Spinal cord (tissue), 10 donors: ENCODE data around the gene TMEM121. TPM values are rescaled to one million over a fixed set of nuclear protein-coding genes. Genes with fewer than 3 reads are reported as not detected.
"Not testable (repeated sequence)": the region's sequence is repeated elsewhere in the genome, so short reads cannot be mapped to it uniquely, and the experiment has no call there.

ENCODE experiments used
- DNase-seq, 6 donors: peaks; one replicate each; pipeline versions ENCODE4 v3.0.0 to v3.0.0-alpha.2; 2013 to 2015; ENCODE audit warnings: low spot score in 6 of 6, low read depth in 4 of 6
- H3K27ac ChIP-seq: one replicate; pipeline ENCODE4 v1.5.1; 2013; ENCODE audit warnings: low read depth, low read length, control low read depth
- H3K27me3 ChIP-seq: one replicate; pipeline ENCODE4 v1.6.1; 2013; ENCODE audit warnings: low read length; ENCODE audit not compliant: control insufficient read depth, insufficient read depth
- H3K36me3 ChIP-seq: one replicate; pipeline ENCODE4 v1.6.1; 2013; ENCODE audit warnings: low read length; ENCODE audit not compliant: control insufficient read depth, insufficient read depth
- H3K4me1 ChIP-seq: one replicate; pipeline ENCODE4 v1.6.1; 2013; ENCODE audit warnings: low read length; ENCODE audit not compliant: control insufficient read depth, insufficient read depth
- H3K4me3 ChIP-seq: one replicate; pipeline ENCODE4 v1.5.1; 2013; ENCODE audit warnings: low read depth, low read length, control low read depth
- H3K9me3 ChIP-seq: one replicate; pipeline ENCODE4 v1.6.1; 2013; ENCODE audit warnings: low read length; ENCODE audit not compliant: control insufficient read depth, insufficient read depth
- WGBS: methylation state at CpG from one replicate; pipeline ENCODE4 v1.1.5; 2013; ENCODE audit warnings: missing lambda C conversion rate; ENCODE audit not compliant: insufficient coverage; 5-methylcytosine and 5-hydroxymethylcytosine counted together
- polyA plus RNA-seq, 2 donors: library from polyadenylated mRNA; unstranded; fragments of 120-200 nt; gene quantifications; one replicate each; pipeline ENCODE4 v1.2.1, GENCODE V29; 2013; ENCODE audit not compliant: insufficient read length in 2 of 2
- total RNA-seq, 2 donors: library from RNA; depleted of rRNA in 1 of 2; stranded (reverse); fragments of 120-200 nt in 1 of 2; fragments of >200 nt in 1 of 2; gene quantifications; one replicate each; pipeline versions ENCODE4 v1.2.3 to v1.2.4, GENCODE V29; 2013 to 2014
- donor health status: healthy.

TMEM121 gene
- total and polyA plus RNA-seq, 4 donors = 11.7 to 27.1 (median 18.1) TPM

- Histone ChIP-seq H3K4me3 (no peak overlapping the region), H3K4me1 (peaks cover 8% of the 10 kb centered on the region), H3K9me3 (no peaks in the 10 kb centered on the region), H3K27ac (no peak overlapping the region), H3K27me3 (no peaks in the 10 kb centered on the region), H3K36me3 (no peaks in the 10 kb centered on the region)
- DNase-seq = no peak
- 86% methylated on average over 17 of the region's 19 CpGs for WGBS
Observed at GRCh38 chr14:105541218-105541875, 15.0 kb downstream of the TMEM121 start.

- H3K4me1 ChIP-seq, H3K9me3 ChIP-seq, H3K36me3 ChIP-seq, H3K27ac ChIP-seq, H3K27me3 ChIP-seq, H3K4me3 ChIP-seq, DNase-seq: not testable (repeated sequence)
- no CpG with 5 or more reads among the region's 1 CpG for WGBS
Observed at GRCh38 chr14:105545676-105546075, 19.3 kb downstream of the TMEM121 start.

DNA sequence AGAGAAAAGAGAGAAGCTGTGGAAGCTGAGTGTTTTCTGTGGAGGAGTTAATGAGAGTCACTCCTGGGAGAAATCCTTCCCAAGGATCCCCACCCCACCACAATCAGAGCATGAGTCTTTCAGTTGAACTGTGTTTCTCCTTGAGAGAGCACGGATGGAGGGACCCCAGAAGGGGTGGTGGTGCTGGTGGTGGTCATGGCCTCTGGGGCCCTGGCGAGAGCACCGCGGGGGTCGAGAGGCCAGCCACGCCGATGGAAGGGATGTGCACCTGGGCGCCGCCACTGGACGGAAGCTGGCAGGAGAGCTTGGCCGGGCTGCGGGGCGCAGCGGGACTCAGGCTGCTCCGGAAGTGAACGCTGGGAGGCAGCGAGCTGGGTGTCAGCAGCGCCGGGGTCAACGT lies 20.0 kb downstream of the TMEM121 start:
- not testable (repeated sequence) for H3K4me3 ChIP-seq, H3K27me3 ChIP-seq, DNase-seq, H3K9me3 ChIP-seq, H3K27ac ChIP-seq, H3K36me3 ChIP-seq, H3K4me1 ChIP-seq
- WGBS = no CpG with 5 or more reads among the region's 20 CpGs

DNA sequence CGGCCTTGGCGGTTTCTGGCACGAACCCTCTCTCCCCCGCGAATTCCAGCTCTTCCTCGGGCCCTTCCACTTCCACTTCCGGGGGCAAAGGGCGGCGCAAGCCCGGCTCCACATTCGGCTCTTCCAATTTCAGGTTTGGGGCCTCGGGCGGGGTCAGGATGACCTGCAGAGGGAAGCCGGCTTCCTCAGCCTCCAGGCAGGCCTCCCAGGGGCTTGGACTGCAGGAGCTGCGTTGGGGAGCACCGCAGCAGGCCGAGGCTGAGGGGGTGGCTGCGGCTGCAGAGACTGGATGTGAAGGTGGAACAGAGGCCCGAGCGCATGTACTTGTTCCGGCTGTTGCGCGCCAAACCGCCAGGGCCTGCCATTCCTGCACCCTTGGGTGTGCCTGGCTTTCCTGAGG lies 20.7 kb downstream of the TMEM121 start:
- H3K9me3 ChIP-seq, H3K4me3 ChIP-seq, H3K27ac ChIP-seq, H3K4me1 ChIP-seq, H3K27me3 ChIP-seq, DNase-seq, H3K36me3 ChIP-seq: not testable (repeated sequence)
- WGBS = 97% methylated on average over 7 of the region's 24 CpGs

DNA sequence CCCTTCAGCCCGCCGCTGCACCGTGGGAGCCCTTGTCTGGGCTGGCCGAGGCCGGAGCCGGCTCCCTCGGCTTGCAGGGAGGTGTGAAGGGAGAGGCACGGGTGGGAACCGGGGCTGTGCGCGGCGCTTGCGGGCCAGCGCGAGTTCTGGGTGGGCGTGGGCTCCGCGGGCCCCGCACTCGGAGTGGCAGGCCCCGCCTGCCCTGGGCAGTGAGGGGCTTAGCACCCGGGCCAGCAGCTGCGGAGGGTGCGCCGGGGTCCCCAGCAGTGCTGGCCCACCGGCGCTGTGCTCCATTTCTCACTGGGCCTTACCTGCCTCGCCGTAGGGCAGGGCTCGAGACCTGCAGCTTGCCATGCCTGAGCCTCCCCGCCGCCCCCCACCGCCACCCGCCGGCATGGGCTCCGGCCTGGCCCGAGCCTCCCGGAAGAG lies 21.4 kb downstream of the TMEM121 start:
- 94% methylated on average over 38 of the region's 38 CpGs for WGBS
- DNase-seq = no peak
- no peak overlapping the region for H3K27ac ChIP-seq
- no peaks in the 10 kb centered on the region for H3K9me3 ChIP-seq
- no peaks in the 10 kb centered on the region for H3K4me1 ChIP-seq
- H3K36me3 ChIP-seq = no peaks in the 10 kb centered on the region
- no peaks in the 10 kb centered on the region for H3K27me3 ChIP-seq
- no peak overlapping the region for H3K4me3 ChIP-seq

DNA sequence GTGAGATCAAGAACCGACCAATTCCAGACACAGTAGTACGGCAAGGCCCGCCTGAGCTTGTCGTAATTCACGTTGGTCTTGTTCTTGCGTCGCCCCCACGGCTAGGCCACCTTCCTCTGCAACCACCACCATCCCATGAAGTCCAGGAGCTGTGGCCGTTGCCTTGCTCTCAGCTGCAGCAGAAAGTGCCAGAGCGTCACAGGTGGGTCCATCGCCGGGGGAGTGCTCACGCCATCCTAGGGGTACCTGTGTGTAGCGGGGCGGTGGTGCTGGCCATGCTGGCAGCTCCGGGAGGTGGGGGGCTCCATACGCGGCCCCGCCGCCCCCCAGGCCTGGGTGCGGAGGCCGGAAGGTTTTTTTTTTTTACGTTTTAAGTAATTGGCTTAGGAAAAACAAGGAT lies 23.1 kb downstream of the TMEM121 start:
- H3K4me1 ChIP-seq = no peaks in the 10 kb centered on the region
- no peak for DNase-seq
- no peaks in the 10 kb centered on the region for H3K9me3 ChIP-seq
- WGBS = 89% methylated on average over 23 of the region's 23 CpGs
- H3K4me3 ChIP-seq = no peak overlapping the region
- H3K27ac ChIP-seq = no peak overlapping the region
- no peaks in the 10 kb centered on the region for H3K27me3 ChIP-seq
- no peaks in the 10 kb centered on the region for H3K36me3 ChIP-seq

- no peak overlapping the region for H3K27ac ChIP-seq
- H3K27me3 ChIP-seq = no peaks in the 10 kb centered on the region
- 81% methylated on average over 6 of the region's 6 CpGs for WGBS
- H3K36me3 ChIP-seq = no peaks in the 10 kb centered on the region
- DNase-seq = no peak
- H3K4me1 ChIP-seq = no peaks in the 10 kb centered on the region
- H3K9me3 ChIP-seq = no peaks in the 10 kb centered on the region
- H3K4me3 ChIP-seq = no peak overlapping the region
Observed at GRCh38 chr14:105554022-105554421, 27.6 kb downstream of the TMEM121 start.

DNA sequence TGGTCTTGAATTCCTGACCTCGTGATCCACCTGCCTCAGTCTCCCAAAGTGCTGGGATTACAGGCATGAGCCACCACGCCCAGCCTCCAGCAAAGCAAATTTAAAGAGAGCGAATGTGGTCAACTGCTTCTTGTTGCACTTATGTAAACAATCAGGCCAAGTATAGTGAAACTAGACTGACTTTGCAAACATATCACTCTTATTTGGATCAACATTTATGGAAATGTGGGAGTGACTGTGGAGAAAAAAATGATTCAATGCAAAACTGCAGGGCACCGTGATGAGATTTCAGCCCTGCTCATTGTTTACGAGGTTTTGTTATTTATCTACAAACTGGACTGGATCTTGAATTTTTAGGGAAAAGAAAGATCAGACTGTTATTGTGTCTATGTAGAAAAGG lies 28.1 kb downstream of the TMEM121 start:
- H3K27me3 ChIP-seq = no peaks in the 10 kb centered on the region
- no peaks in the 10 kb centered on the region for H3K9me3 ChIP-seq
- H3K27ac ChIP-seq = no peak overlapping the region
- no peaks in the 10 kb centered on the region for H3K36me3 ChIP-seq
- WGBS = 67% methylated on average over 3 of the region's 5 CpGs
- no peak overlapping the region for H3K4me3 ChIP-seq
- no peak for DNase-seq
- no peaks in the 10 kb centered on the region for H3K4me1 ChIP-seq

GRCh38 chr14:105557671-105558070 lies 31.3 kb downstream of the TMEM121 start:
- not testable (repeated sequence) for H3K4me1 ChIP-seq, H3K4me3 ChIP-seq, H3K27ac ChIP-seq, DNase-seq, H3K27me3 ChIP-seq, H3K9me3 ChIP-seq, H3K36me3 ChIP-seq
- whole genome bisulfite sequencing = 100% methylated on average over 5 of the region's 19 CpGs

- WGBS = no CpG with 5 or more reads among the region's 28 CpGs
- not testable (repeated sequence) for H3K27me3 ChIP-seq, H3K4me1 ChIP-seq
Observed at GRCh38 chr14:105558449-105559154, 32.2 kb downstream of the TMEM121 start.

More at GRCh38 chr14:105558449-105559154, 32.2 kb downstream of the TMEM121 start:
- not testable (repeated sequence) for H3K27ac ChIP-seq, DNase-seq, H3K36me3 ChIP-seq, H3K4me3 ChIP-seq, H3K9me3 ChIP-seq
